H9 (cell line): ENCODE data around the gene MRGPRD. TPM values are rescaled to one million over a fixed set of nuclear protein-coding genes. Genes with fewer than 3 reads are reported as not detected.

Experiments used
- DNase-seq: peaks from one replicate; pipeline ENCODE4 v3.0.0-alpha.2; 2017
- H2AFZ ChIP-seq: one replicate; pipeline ENCODE4 v1.6.1; 2013; ENCODE audit warnings: mild to moderate bottlenecking, low read length, control low read depth, moderate library complexity
- H2AK5ac ChIP-seq: 2 replicates; pipeline ENCODE4 v1.6.1; 2013; ENCODE audit warnings: low read length, control low read depth, mixed read lengths; ENCODE audit not compliant: insufficient read length
- H2BK120ac ChIP-seq: one replicate; pipeline ENCODE4 v1.6.1; 2013; ENCODE audit warnings: low read depth, mild to moderate bottlenecking, low read length, control low read depth, inconsistent platforms; ENCODE audit not compliant: poor library complexity, severe bottlenecking
- H2BK12ac ChIP-seq: 2 replicates; pipeline ENCODE4 v1.6.1; 2013; ENCODE audit warnings: low read length, control low read depth, mixed read lengths, low read depth; ENCODE audit not compliant: insufficient read length
- H2BK15ac ChIP-seq: 2 replicates; pipeline ENCODE4 v1.6.1; 2013; ENCODE audit warnings: low read depth, low read length, control low read depth
- H2BK20ac ChIP-seq: one replicate; pipeline ENCODE4 v1.6.1; 2013; ENCODE audit warnings: low read depth, mild to moderate bottlenecking, low read length, control low read depth, inconsistent platforms; ENCODE audit not compliant: poor library complexity, severe bottlenecking
- H2BK5ac ChIP-seq: 2 replicates; pipeline ENCODE4 v1.6.1; 2013; ENCODE audit warnings: low read length, control low read depth, mixed read lengths; ENCODE audit not compliant: insufficient read length
- H3K14ac ChIP-seq: 2 replicates; pipeline ENCODE4 v1.6.1; 2013; ENCODE audit warnings: low read length, control low read depth; ENCODE audit not compliant: insufficient read depth
- H3K18ac ChIP-seq: 2 replicates; pipeline ENCODE4 v1.6.1; 2013; ENCODE audit warnings: low read depth, mild to moderate bottlenecking, mixed read lengths, low read length, control low read depth; ENCODE audit not compliant: insufficient read length
- H3K23ac ChIP-seq: 2 replicates; pipeline ENCODE4 v1.6.1; 2013; ENCODE audit warnings: low read length, control low read depth, mixed read lengths, low read depth; ENCODE audit not compliant: insufficient read length
- H3K23me2 ChIP-seq: 2 replicates; pipeline ENCODE4 v1.6.1; 2013; ENCODE audit warnings: low read depth, mild to moderate bottlenecking, mixed read lengths, low read length, control low read depth; ENCODE audit not compliant: insufficient read length, poor library complexity, severe bottlenecking
- H3K27ac ChIP-seq: 2 replicates; pipeline ENCODE4 v1.5.1; 2013; ENCODE audit warnings: low read length, control low read depth, mixed read lengths, low read depth; ENCODE audit not compliant: insufficient read length
- H3K27me3 ChIP-seq: 2 replicates; pipeline ENCODE4 v1.6.1; 2013; ENCODE audit warnings: low read length, control low read depth, inconsistent platforms; ENCODE audit not compliant: insufficient read depth
- H3K4ac ChIP-seq: 2 replicates; pipeline ENCODE4 v1.6.1; 2013; ENCODE audit warnings: low read depth, mild to moderate bottlenecking, control low read depth, inconsistent platforms, low read length, moderate library complexity
- H3K4me1 ChIP-seq: 2 replicates; pipeline ENCODE4 v1.6.1; 2013; ENCODE audit warnings: low read length, control low read depth, inconsistent platforms; ENCODE audit not compliant: insufficient read depth
- H3K4me2 ChIP-seq: 2 replicates; pipeline ENCODE4 v1.6.1; 2013; ENCODE audit warnings: low read length, control low read depth, mixed read lengths; ENCODE audit not compliant: insufficient read length, insufficient read depth
- H3K56ac ChIP-seq: 2 replicates; pipeline ENCODE4 v1.6.1; 2013; ENCODE audit warnings: low read depth, mild to moderate bottlenecking, mixed read lengths, low read length, control low read depth; ENCODE audit not compliant: insufficient read length
- H3K79me1 ChIP-seq: 2 replicates; pipeline ENCODE4 v1.6.1; 2013; ENCODE audit warnings: low read depth, mild to moderate bottlenecking, moderate library complexity, low read length, control low read depth, inconsistent platforms; ENCODE audit not compliant: insufficient read depth, poor library complexity, severe bottlenecking
- H3K79me2 ChIP-seq: 2 replicates; pipeline ENCODE4 v1.6.1; 2013; ENCODE audit warnings: low read length, control low read depth, inconsistent platforms; ENCODE audit not compliant: insufficient read depth
- H3K9ac ChIP-seq: 2 replicates; pipeline ENCODE4 v1.6.1; 2013; ENCODE audit warnings: low read length, control low read depth, mixed read lengths; ENCODE audit not compliant: insufficient read length; ENCODE audit errors: extremely low read depth
- H3K9me3 ChIP-seq: one replicate; pipeline ENCODE4 v1.6.1; 2013; ENCODE audit warnings: low read depth, low read length, inconsistent platforms; ENCODE audit not compliant: control insufficient read depth
- H3T11ph ChIP-seq: one replicate; pipeline ENCODE4 v1.6.1; 2013; ENCODE audit warnings: mild to moderate bottlenecking, low read length, control low read depth, inconsistent platforms
- H4K20me1 ChIP-seq: one replicate; pipeline ENCODE4 v1.6.1; 2013; ENCODE audit not compliant: control insufficient read depth, insufficient read length, insufficient read depth
- H4K5ac ChIP-seq: 2 replicates; pipeline ENCODE4 v1.6.1; 2013; ENCODE audit warnings: low read depth, mild to moderate bottlenecking, mixed read lengths, low read length, control low read depth; ENCODE audit not compliant: insufficient read length
- H4K8ac ChIP-seq: replicated peaks from 2 replicates; pipeline ENCODE4 v1.6.1; 2013; ENCODE audit warnings: low read length, control low read depth, mixed read lengths, low read depth; ENCODE audit not compliant: insufficient read length
- H4K91ac ChIP-seq: 2 replicates; pipeline ENCODE4 v1.6.1; 2013; ENCODE audit warnings: low read depth, mild to moderate bottlenecking, moderate library complexity, mixed read lengths, low read length, control low read depth; ENCODE audit not compliant: insufficient read length
- H3K27ac Mint-ChIP-seq, 3 experiments: 2 replicates in 2 of 3; 3 replicates in 1 of 3; pipeline ENCODE4 v1.8.0; 2020 to 2021; ENCODE audit warnings: mixed read lengths in 3 of 3, mild to moderate bottlenecking in 1 of 3, moderate library complexity in 1 of 3
- H3K27me3 Mint-ChIP-seq: 2 replicates; pipeline ENCODE4 v1.8.0; 2021; ENCODE audit warnings: low read depth, mild to moderate bottlenecking, moderate library complexity, mixed read lengths
- H3K36me3 Mint-ChIP-seq, 3 experiments: 2 replicates in 2 of 3; 3 replicates in 1 of 3; pipeline ENCODE4 v1.8.0; 2020 to 2021; ENCODE audit warnings: low read depth in 3 of 3, mixed read lengths in 3 of 3; ENCODE audit not compliant: insufficient read depth in 1 of 3
- H3K4me1 Mint-ChIP-seq, 2 experiments: 2 replicates each; pipeline ENCODE4 v1.8.0; 2020; ENCODE audit warnings: mixed read lengths in 2 of 2
- H3K4me3 Mint-ChIP-seq, 2 experiments: 2 replicates in 1 of 2; 3 replicates in 1 of 2; pipeline ENCODE4 v1.8.0; 2020 to 2021; ENCODE audit warnings: mild to moderate bottlenecking in 2 of 2, mixed read lengths in 2 of 2, moderate library complexity in 1 of 2
- H3K9me3 Mint-ChIP-seq, 2 experiments: 2 replicates in 1 of 2; 3 replicates in 1 of 2; pipeline ENCODE4 v1.8.0; 2020; ENCODE audit warnings: mild to moderate bottlenecking in 2 of 2, mixed read lengths in 2 of 2, moderate library complexity in 1 of 2
- CTCF ChIP-seq: fragments of 200-600 bp; sonication (generic); conservative IDR thresholded peaks from 3 replicates; pipeline ENCODE4 v1.8.0; 2021; ENCODE audit warnings: antibody characterized with exemption, mild to moderate bottlenecking
- WGBS: extraction: QIAGEN DNeasy Blood & Tissue Kit; methylation state at CpG from one replicate; pipeline ENCODE4 v1.1.7; 2013; ENCODE audit warnings: missing lambda C conversion rate, low lambda C conversion rate, mixed read lengths; ENCODE audit not compliant: insufficient read length; ENCODE audit errors: extremely low coverage; 5-methylcytosine and 5-hydroxymethylcytosine counted together
- total RNA-seq: library from RNA; stranded (reverse); gene quantifications from 2 replicates; pipeline ENCODE4 v1.2.1, GENCODE V29; 2021

MRGPRD gene
- total RNA-seq, 1 experiment from 2014 or later, result not detected

- no peaks in the 10 kb centered on the region for H3K79me2 ChIP-seq
- H3K18ac ChIP-seq, result no peak overlapping the region
- H2AFZ ChIP-seq, result no peak overlapping the region
- no peaks in the 10 kb centered on the region for H3K79me1 ChIP-seq
- 0 out of 3 replicates have a peak, but pooled peaks have one; percentile 19 for TF ChIP-seq CTCF
- no peak overlapping the region for H3K23ac ChIP-seq
- H2BK20ac ChIP-seq, result no peak overlapping the region
- no peaks in the 10 kb centered on the region for H3K4me1 ChIP-seq
- Mint-ChIP-seq H3K36me3 (peaks cover 10 to 55% (median 36%) of the 10 kb centered on the region in 3 experiments; a peak in 6 of 7 replicates), H3K9me3 (no peaks in the 10 kb centered on the region), H3K27me3 (no peaks in the 10 kb centered on the region), H3K27ac (no peak overlapping the region), H3K4me3 (no peak overlapping the region), H3K4me1 (no peaks in the 10 kb centered on the region)
- WGBS, result no CpG with 5 or more reads among the region's 12 CpGs
- no peak overlapping the region for H2BK15ac ChIP-seq
- H2BK12ac ChIP-seq, result no peak overlapping the region
- no peak for DNase-seq
- no peak overlapping the region for H4K91ac ChIP-seq
- H3K4ac ChIP-seq, result no peak overlapping the region
- no peak overlapping the region for H3K9ac ChIP-seq
- H3K27ac ChIP-seq, result no peak overlapping the region
- no peak overlapping the region for H3K14ac ChIP-seq
- H3K23me2 ChIP-seq, result no peaks in the 10 kb centered on the region
- H4K8ac ChIP-seq, result no peak overlapping the region
- H2BK120ac ChIP-seq, result no peak overlapping the region
- no peaks in the 10 kb centered on the region for H3K27me3 ChIP-seq
- no peak overlapping the region for H3K56ac ChIP-seq
- no peak overlapping the region for H4K5ac ChIP-seq
- no peak overlapping the region for H2AK5ac ChIP-seq
- no peaks in the 10 kb centered on the region for H4K20me1 ChIP-seq
- H3K9me3 ChIP-seq, result no peaks in the 10 kb centered on the region
- H2BK5ac ChIP-seq, result no peak overlapping the region
- no peak overlapping the region for H3K4me2 ChIP-seq
- no peak overlapping the region for H3T11ph ChIP-seq
These were observed 46.5 kb downstream of the MRGPRD start for GRCh38 chr11:68934321-68934645.
